CD4-positive, alpha-beta T cell treated with Interleukin-2 at 100 ng/mL for 4 hours (primary cell): ENCODE results near the gene SMPD2.

Experiments used
- DNase-seq: peaks from one replicate; pipeline ENCODE4 v3.0.0-alpha.2; 2020; ENCODE audit warnings: low spot score

Gene SMPD2

DNA sequence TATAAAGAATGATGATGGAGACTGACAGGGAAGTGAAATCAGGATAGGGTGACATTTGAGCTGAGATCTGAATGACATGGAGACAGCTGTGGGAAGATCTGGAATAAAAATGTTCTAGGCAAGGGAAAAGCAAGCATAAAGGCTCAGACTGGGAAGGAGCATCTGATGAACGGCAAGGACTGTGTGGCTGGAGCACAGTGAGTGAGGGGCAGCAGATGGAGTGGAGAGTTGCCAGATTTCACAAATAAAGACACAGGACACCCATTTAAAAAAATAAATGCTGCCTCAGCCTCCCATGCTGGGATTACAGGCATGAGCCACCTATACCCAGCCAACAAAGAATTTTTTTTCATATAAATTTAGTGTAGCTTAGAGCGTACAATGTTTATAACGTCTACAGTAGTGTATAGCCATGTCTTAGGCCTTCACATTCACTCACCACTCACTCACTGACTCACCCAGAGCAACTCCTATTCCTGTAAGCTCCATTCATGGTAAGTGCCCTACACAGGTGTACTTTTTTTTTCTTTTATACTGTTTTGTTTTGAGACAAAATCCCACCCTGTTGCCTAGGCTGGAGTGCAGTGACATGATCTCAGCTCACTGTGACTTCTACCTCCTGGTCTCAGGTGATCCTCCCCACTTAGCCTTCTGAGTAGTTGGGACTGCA lies 44.9 kb downstream of the SMPD2 start:
- no peak for DNase-seq

DNA sequence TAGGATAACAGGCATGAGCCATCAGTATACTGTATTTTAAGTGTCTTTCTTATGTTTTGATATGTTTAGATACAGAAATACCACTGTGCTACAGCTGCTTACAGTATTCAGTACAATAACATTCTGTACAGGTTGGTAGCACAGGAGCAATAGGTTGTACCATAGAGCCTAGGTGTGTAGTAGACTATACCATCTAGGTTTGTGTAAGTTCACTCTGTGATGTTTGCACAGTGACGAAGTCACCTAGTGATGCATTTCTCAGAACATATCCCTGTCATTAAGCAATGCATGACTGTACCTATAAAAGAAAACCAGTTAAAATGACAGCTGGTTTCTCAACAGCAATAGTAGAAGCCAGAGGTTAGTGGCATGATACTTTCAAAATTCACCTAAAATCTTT lies 45.5 kb downstream of the SMPD2 start:
- no peak for DNase-seq

DNA sequence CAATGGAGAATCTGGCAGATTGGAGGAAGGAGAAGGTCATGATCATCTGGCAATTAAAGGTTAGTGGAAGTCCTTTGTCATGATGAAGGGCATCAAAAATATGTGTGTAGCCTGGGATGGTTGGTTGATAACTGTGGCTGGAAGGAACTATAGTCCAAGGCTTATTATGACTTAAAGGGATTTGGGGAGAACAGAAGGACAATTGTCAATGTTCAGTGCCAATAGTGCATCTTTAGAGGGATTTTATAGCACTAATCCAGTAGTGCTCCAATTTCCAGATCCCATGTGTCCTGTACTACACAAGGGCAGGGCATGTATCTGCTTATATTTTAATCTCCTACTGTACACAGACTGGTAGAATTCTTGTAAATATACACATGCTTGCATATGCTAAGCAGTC lies 47.5 kb downstream of the SMPD2 start:
- DNase-seq: no peak

DNA sequence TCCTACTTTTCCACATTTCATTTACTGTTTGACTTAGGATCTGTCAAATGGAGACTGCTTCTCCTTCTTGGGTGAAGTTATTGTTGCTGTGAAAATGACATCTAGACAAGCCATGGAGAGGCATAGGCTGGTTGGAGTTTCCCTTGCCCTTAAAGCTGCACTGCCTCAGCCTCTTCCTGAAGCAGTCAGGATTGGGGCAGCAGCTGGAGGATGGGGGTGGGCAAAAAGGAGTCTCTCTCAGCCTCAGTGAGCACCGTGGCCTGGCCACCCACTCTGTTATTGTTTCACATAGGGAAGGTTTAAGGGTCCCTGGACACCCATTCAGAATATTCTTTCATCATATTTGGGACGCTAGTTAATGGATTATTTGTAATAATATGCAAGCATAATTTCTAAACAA lies 50.2 kb downstream of the SMPD2 start:
- no peak for DNase-seq

DNA sequence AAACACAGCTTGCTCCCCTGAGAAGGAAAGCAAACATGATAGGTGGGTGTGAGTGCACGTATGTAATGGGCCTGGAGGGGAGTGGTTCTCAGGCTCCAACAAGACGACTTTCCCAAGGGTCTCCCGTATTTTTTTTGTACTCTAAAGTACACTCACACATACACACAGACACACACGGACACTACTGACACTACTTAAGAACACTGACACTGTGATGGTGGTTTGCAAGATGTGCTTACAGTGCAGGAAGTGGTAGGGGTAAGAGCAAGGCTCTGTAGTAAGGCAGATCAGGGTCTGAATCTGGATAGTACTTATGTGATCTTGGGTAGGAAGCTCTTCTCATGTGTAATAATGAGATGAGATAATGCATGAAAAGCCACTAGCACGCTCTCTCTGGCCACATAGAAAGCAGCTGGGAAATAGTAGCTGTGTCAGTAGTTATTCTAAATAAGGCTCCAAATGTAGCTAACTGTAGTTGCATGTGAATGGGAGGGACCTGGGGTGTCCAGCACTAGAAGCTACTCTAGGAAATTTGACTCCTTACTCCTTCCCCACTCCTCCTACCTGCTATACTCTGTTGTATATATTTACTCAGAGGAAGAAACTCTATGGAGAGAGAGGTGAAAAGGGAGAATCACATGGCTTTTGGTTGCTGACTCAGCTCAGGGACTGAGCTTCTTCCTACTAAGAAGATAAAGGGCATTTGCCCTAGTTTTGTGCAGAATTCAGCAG lies 50.8 kb downstream of the SMPD2 start:
- peak; percentile 45 for DNase-seq
